Measurements from ENCODE around the gene TRAPPC1.
A peak's percentile ranks its signal among the peaks of the same experiment; 100 is the strongest.
"Not testable (repeated sequence)": the region's sequence is repeated elsewhere in the genome, so short reads cannot be mapped to it uniquely, and the experiment has no call there.

TRAPPC1 gene

GRCh38 chr17:7931709-7932482 lies at the start of gene TRAPPC1, which contains the start of gene CNTROB:
TSS of gene TRAPPC1 (minus strand) at chr17:7931946. CDS start at chr17:7931829, 117 bp downstream.
TSS of gene CNTROB (plus strand) at chr17:7932206. CDS start at chr17:7933080, 874 bp downstream.
- DNase-seq = peak; percentile 99

- DNase-seq = no peak
Observed at GRCh38 chr17:7977805-7978204, 46.1 kb upstream of the TRAPPC1 start.

GRCh38 chr17:7977039-7977438 lies 45.3 kb upstream of the TRAPPC1 start:
- no peak for DNase-seq

GRCh38 chr17:7974638-7975131 lies 42.9 kb upstream of the TRAPPC1 start:
- DNase-seq = no peak

GRCh38 chr17:7972131-7972785 lies 40.5 kb upstream of the TRAPPC1 start:
- DNase-seq = no peak

GRCh38 chr17:7971651-7972050 lies 39.9 kb upstream of the TRAPPC1 start:
- no peak for DNase-seq

GRCh38 chr17:7969433-7969832 lies 37.7 kb upstream of the TRAPPC1 start:
- DNase-seq = peak; percentile 88 to 93

GRCh38 chr17:7967751-7968150 lies 36.0 kb upstream of the TRAPPC1 start:
- no peak for DNase-seq

GRCh38 chr17:7961421-7961820 lies 29.7 kb upstream of the TRAPPC1 start:
- DNase-seq = no peak

GRCh38 chr17:7959503-7960253 lies 27.9 kb upstream of the TRAPPC1 start:
- peak; percentile 72 to 77 for DNase-seq

GRCh38 chr17:7956228-7956965 lies 24.7 kb upstream of the TRAPPC1 start:
- no peak for DNase-seq

- DNase-seq = no peak
Observed at GRCh38 chr17:7955414-7956227, 23.9 kb upstream of the TRAPPC1 start.

GRCh38 chr17:7953266-7953665 lies 21.5 kb upstream of the TRAPPC1 start:
- not testable (repeated sequence) for DNase-seq

- no peak for DNase-seq
Observed at GRCh38 chr17:7951143-7951792, 19.5 kb upstream of the TRAPPC1 start.

- no peak for DNase-seq
Observed at GRCh38 chr17:7950578-7950977, 18.8 kb upstream of the TRAPPC1 start.

GRCh38 chr17:7947651-7948050 lies 15.9 kb upstream of the TRAPPC1 start:
- no peak for DNase-seq

- no peak for DNase-seq
Observed at GRCh38 chr17:7946441-7946840, 14.7 kb upstream of the TRAPPC1 start.

GRCh38 chr17:7945651-7946050 lies 13.9 kb upstream of the TRAPPC1 start:
- no peak for DNase-seq

- DNase-seq = no peak
Observed at GRCh38 chr17:7944326-7944725, 12.6 kb upstream of the TRAPPC1 start.

GRCh38 chr17:7943291-7943690 lies 11.5 kb upstream of the TRAPPC1 start:
- DNase-seq = no peak

GRCh38 chr17:7940743-7941142 lies 9.0 kb upstream of the TRAPPC1 start:
- no peak for DNase-seq
